Measurements from ENCODE around the gene ARHGAP28. TPM values are rescaled to one million over a fixed set of nuclear protein-coding genes. Genes with fewer than 3 reads are reported as not detected.

ARHGAP28 gene
- total RNA-seq, 3 donors from 2014 or later (not counting 1 experiment from before 2014, with no cell fraction given): not detected

- intact Hi-C loops (cut with micrococcal nuclease): no loop called here
- Histone ChIP-seq H3K36me3 (ENCODE audit: control insufficient read depth, insufficient read depth, low read length) (no peaks in the 10 kb centered on the region), H3K4me1 (ENCODE audit: control insufficient read depth, insufficient read depth, low read length) (no peaks in the 10 kb centered on the region), H3K27me3 (ENCODE audit: control insufficient read depth, insufficient read depth, low read length) (no peaks in the 10 kb centered on the region), H3K9me3 (ENCODE audit: control insufficient read depth, insufficient read depth, low read length) (peaks cover 3% of the 10 kb centered on the region), H3K27ac (ENCODE audit: low read length) (no peak overlapping the region), H3K4me3 (ENCODE audit: low read length) (no peak overlapping the region)
- 100% methylated on average over 1 of the region's 1 CpG for WGBS (ENCODE audit: insufficient coverage)
- TF ChIP-seq, protein P1, sequence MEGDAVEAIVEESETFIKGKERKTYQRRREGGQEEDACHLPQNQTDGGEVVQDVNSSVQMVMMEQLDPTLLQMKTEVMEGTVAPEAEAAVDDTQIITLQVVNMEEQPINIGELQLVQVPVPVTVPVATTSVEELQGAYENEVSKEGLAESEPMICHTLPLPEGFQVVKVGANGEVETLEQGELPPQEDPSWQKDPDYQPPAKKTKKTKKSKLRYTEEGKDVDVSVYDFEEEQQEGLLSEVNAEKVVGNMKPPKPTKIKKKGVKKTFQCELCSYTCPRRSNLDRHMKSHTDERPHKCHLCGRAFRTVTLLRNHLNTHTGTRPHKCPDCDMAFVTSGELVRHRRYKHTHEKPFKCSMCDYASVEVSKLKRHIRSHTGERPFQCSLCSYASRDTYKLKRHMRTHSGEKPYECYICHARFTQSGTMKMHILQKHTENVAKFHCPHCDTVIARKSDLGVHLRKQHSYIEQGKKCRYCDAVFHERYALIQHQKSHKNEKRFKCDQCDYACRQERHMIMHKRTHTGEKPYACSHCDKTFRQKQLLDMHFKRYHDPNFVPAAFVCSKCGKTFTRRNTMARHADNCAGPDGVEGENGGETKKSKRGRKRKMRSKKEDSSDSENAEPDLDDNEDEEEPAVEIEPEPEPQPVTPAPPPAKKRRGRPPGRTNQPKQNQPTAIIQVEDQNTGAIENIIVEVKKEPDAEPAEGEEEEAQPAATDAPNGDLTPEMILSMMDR (IDR thresholded peaks at IDR 0.05): no peak
- DNase-seq (no peak), ATAC-seq (no peak)
- Mint-ChIP-seq H3K4me1 (no peaks in the 10 kb centered on the region), H3K27me3 (ENCODE audit: low read depth in 2 of 2) (peaks cover 0 to 3% of the 10 kb centered on the region in 2 donors), H3K9me3 (peaks cover 6 to 13% of the 10 kb centered on the region in 2 donors), H3K4me3 (no peak overlapping the region), H3K36me3 (no peaks in the 10 kb centered on the region), H3K27ac (no peak overlapping the region)
These were observed 17.1 kb upstream of the ARHGAP28 start for GRCh38 chr18:6712401-6712800.

GRCh38 chr18:6714010-6714409 is 15.5 kb upstream of the ARHGAP28 start:
- Histone ChIP-seq H3K27me3 (ENCODE audit: control insufficient read depth, insufficient read depth, low read length) (no peaks in the 10 kb centered on the region), H3K4me3 (ENCODE audit: low read length) (no peak overlapping the region), H3K9me3 (ENCODE audit: control insufficient read depth, insufficient read depth, low read length) (peaks cover 3% of the 10 kb centered on the region), H3K4me1 (ENCODE audit: control insufficient read depth, insufficient read depth, low read length) (no peaks in the 10 kb centered on the region), H3K27ac (ENCODE audit: low read length) (no peak overlapping the region), H3K36me3 (ENCODE audit: control insufficient read depth, insufficient read depth, low read length) (no peaks in the 10 kb centered on the region)
- TF ChIP-seq, protein P1 (IDR thresholded peaks at IDR 0.05): no peak
- no peak overlapping the region for H3K27ac Mint-ChIP-seq
- peaks cover 6 to 10% of the 10 kb centered on the region in 2 donors for H3K9me3 Mint-ChIP-seq
- no peak overlapping the region for H3K4me3 Mint-ChIP-seq
- DNase-seq (no peak), ATAC-seq (no peak)
- H3K36me3 Mint-ChIP-seq: no peaks in the 10 kb centered on the region
- H3K4me1 Mint-ChIP-seq: no peaks in the 10 kb centered on the region
- H3K27me3 Mint-ChIP-seq (ENCODE audit: low read depth in 2 of 2): peaks cover 0 to 3% of the 10 kb centered on the region in 2 donors
- 89% methylated on average over 2 of the region's 2 CpGs for WGBS (ENCODE audit: insufficient coverage)
- intact Hi-C loops (cut with micrococcal nuclease): no loop called here

DNA sequence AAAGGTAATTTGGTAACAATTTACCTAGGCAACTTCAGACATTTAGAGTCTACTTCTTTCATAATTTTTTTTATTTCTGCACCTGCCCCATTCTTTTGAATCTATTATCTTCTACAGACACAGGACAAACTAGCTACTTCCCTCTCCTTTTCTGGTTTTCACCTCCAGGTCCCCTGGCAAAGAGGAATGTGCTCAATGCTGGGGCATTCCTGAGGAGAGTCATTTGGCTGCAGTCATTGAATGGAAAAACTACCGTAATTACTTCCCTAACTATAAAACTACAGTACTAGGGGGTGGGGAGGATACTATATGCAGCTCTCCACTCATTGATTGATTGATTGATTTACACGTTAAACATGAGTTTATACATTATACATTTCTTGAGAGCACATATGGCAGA is 11.2 kb upstream of the ARHGAP28 start:
- Histone ChIP-seq H3K36me3 (ENCODE audit: control insufficient read depth, insufficient read depth, low read length) (no peaks in the 10 kb centered on the region), H3K27ac (ENCODE audit: low read length) (no peak overlapping the region), H3K4me1 (ENCODE audit: control insufficient read depth, insufficient read depth, low read length) (no peaks in the 10 kb centered on the region), H3K9me3 (ENCODE audit: control insufficient read depth, insufficient read depth, low read length) (peaks cover 3% of the 10 kb centered on the region), H3K4me3 (ENCODE audit: low read length) (no peak overlapping the region), H3K27me3 (ENCODE audit: control insufficient read depth, insufficient read depth, low read length) (no peaks in the 10 kb centered on the region)
- ATAC-seq: no peak
- no peak overlapping the region for H3K4me3 Mint-ChIP-seq
- H3K27ac Mint-ChIP-seq: no peak overlapping the region
- H3K36me3 Mint-ChIP-seq: no peaks in the 10 kb centered on the region
- intact Hi-C loops (cut with micrococcal nuclease): no loop called here
- TF ChIP-seq, protein P1 (IDR thresholded peaks at IDR 0.05): no peak
- no CpG with 5 or more reads among the region's 2 CpGs for WGBS (ENCODE audit: insufficient coverage)
- H3K4me1 Mint-ChIP-seq: no peaks in the 10 kb centered on the region
- no peak for DNase-seq
- peaks cover 4 to 8% of the 10 kb centered on the region in 2 donors for H3K9me3 Mint-ChIP-seq
- H3K27me3 Mint-ChIP-seq (ENCODE audit: low read depth in 2 of 2): no peaks in the 10 kb centered on the region

GRCh38 chr18:6719098-6719846 is 10.2 kb upstream of the ARHGAP28 start:
- no peaks in the 10 kb centered on the region for H3K4me1 ChIP-seq (ENCODE audit: control insufficient read depth, insufficient read depth, low read length)
- DNase-seq (no peak), ATAC-seq (no peak)
- TF ChIP-seq, protein P1 (IDR thresholded peaks at IDR 0.05): no peak
- 87% methylated on average over 4 of the region's 4 CpGs for WGBS (ENCODE audit: insufficient coverage)
- no peak overlapping the region for H3K4me3 Mint-ChIP-seq
- H3K36me3 Mint-ChIP-seq: no peaks in the 10 kb centered on the region
- H3K27me3 ChIP-seq (ENCODE audit: control insufficient read depth, insufficient read depth, low read length): no peaks in the 10 kb centered on the region
- H3K9me3 ChIP-seq (ENCODE audit: control insufficient read depth, insufficient read depth, low read length): peaks cover 3% of the 10 kb centered on the region
- no peaks in the 10 kb centered on the region for H3K36me3 ChIP-seq (ENCODE audit: control insufficient read depth, insufficient read depth, low read length)
- no peak overlapping the region for H3K27ac ChIP-seq (ENCODE audit: low read length)
- H3K27me3 Mint-ChIP-seq (ENCODE audit: low read depth in 2 of 2): no peaks in the 10 kb centered on the region
- H3K4me1 Mint-ChIP-seq: no peaks in the 10 kb centered on the region
- H3K4me3 ChIP-seq (ENCODE audit: low read length): no peak overlapping the region
- H3K9me3 Mint-ChIP-seq: peaks cover 2 to 6% of the 10 kb centered on the region in 2 donors
- intact Hi-C loops (cut with micrococcal nuclease): no loop called here
- no peak overlapping the region for H3K27ac Mint-ChIP-seq

All from natural killer cell (primary cell).